CD4-positive, alpha-beta T cell (primary cell): ENCODE results near the gene COL23A1. TPM values are rescaled to one million over a fixed set of nuclear protein-coding genes. Genes with fewer than 3 reads are reported as not detected.

Experiments used
- ATAC-seq: fragments of 200-7000 bp; cut with Tn5 transposase; one replicate; pipeline ENCODE4 v1.10.0; 2022; ENCODE audit warnings: mild to moderate bottlenecking; ENCODE audit not compliant: poor library complexity
- CTCF ChIA-PET: fragments of 350-600 bp; sonication (Branson Sonifier 250); formaldehyde crosslinking; loops from one replicate; lab custom pipeline; 2021; ENCODE audit warnings: antibody characterized with exemption, inconsistent platforms; lab: Charles Lee
- POLR2A ChIA-PET: fragments of 350-600 bp; sonication (Branson Sonifier 250); formaldehyde crosslinking; loops from one replicate; lab custom pipeline; 2021; ENCODE audit warnings: antibody characterized with exemption, inconsistent platforms; lab: Charles Lee
- DNase-seq, 14 experiments: peaks; one replicate each; pipeline ENCODE4 v3.0.0-alpha.2; 2013 to 2020; ENCODE audit warnings: mixed read lengths in 2 of 14
- H3K27ac ChIP-seq, 2 donors: one replicate each; pipeline versions ENCODE4 v1.5.1 to v1.7.0; 2013; ENCODE audit warnings: low read length in 2 of 2, low read depth in 1 of 2, mild to moderate bottlenecking in 1 of 2
- H3K27me3 ChIP-seq, 2 experiments: 1 replicate in 1 of 2; 2 replicates in 1 of 2; pipeline versions ENCODE4 v1.6.1 to v1.7.0; 2013; ENCODE audit warnings: low read length in 2 of 2, control low read depth in 1 of 2, mild to moderate bottlenecking in 1 of 2, moderate library complexity in 1 of 2; ENCODE audit not compliant: insufficient read depth in 2 of 2, control insufficient read depth in 1 of 2
- H3K36me3 ChIP-seq: one replicate; pipeline ENCODE4 v1.6.1; 2013; ENCODE audit warnings: low read length, control low read depth; ENCODE audit not compliant: insufficient read depth
- H3K4me1 ChIP-seq: one replicate; pipeline ENCODE4 v1.6.1; 2013; ENCODE audit warnings: low read length, control low read depth; ENCODE audit not compliant: insufficient read depth
- H3K4me3 ChIP-seq: one replicate; pipeline ENCODE4 v1.5.1; 2013; ENCODE audit warnings: mild to moderate bottlenecking, low read length, moderate library complexity
- H3K9me3 ChIP-seq, 2 experiments: 1 replicate in 1 of 2; 2 replicates in 1 of 2; pipeline versions ENCODE4 v1.6.1 to v1.7.0; 2013; ENCODE audit warnings: low read length in 2 of 2, mild to moderate bottlenecking in 2 of 2, control low read depth in 1 of 2, moderate library complexity in 1 of 2; ENCODE audit not compliant: control insufficient read depth in 1 of 2, insufficient read depth in 1 of 2
- H3K27ac Mint-ChIP-seq: one replicate; pipeline ENCODE4 v1.8.0; 2020; ENCODE audit warnings: mixed read lengths
- H3K27me3 Mint-ChIP-seq: one replicate; pipeline ENCODE4 v1.8.0; 2021; ENCODE audit warnings: mixed read lengths
- H3K36me3 Mint-ChIP-seq: one replicate; pipeline ENCODE4 v1.8.0; 2021; ENCODE audit warnings: low read depth, mixed read lengths
- H3K4me1 Mint-ChIP-seq: one replicate; pipeline ENCODE4 v1.8.0; 2021; ENCODE audit warnings: low read depth, mixed read lengths
- H3K4me3 Mint-ChIP-seq: one replicate; pipeline ENCODE4 v1.8.0; 2020; ENCODE audit warnings: mild to moderate bottlenecking, mixed read lengths
- H3K9me3 Mint-ChIP-seq: one replicate; pipeline ENCODE4 v1.8.0; 2020; ENCODE audit warnings: mixed read lengths
- intact Hi-C, 2 experiments: fragments of 100-400 bp; cut with DNase I in 1 of 2; cut with micrococcal nuclease in 1 of 2; formaldehyde crosslinking; loops; one replicate each; pipeline versions ENCODE4 v1.15.1 to v1.9.0; 2023 to 2025; cut with DNase I, micrococcal nuclease
- total RNA-seq, 174 experiments: library from RNA in 2 of 174; stranded (reverse) in 2 of 174; gene quantifications; one replicate each; pipeline ENCODE4 v1.2.3 and lab custom pipeline; 2021 to 2026
- TF ChIP-seq, protein P1 (sequence below): fragments of 200-600 bp; IDR thresholded peaks from one replicate; pipeline ENCODE4 v1.8.0; 2022; ENCODE audit warnings: antibody characterized with exemption, mild to moderate bottlenecking

The COL23A1 gene
- total RNA-seq, 2 experiments from 2014 or later = not detected

DNA sequence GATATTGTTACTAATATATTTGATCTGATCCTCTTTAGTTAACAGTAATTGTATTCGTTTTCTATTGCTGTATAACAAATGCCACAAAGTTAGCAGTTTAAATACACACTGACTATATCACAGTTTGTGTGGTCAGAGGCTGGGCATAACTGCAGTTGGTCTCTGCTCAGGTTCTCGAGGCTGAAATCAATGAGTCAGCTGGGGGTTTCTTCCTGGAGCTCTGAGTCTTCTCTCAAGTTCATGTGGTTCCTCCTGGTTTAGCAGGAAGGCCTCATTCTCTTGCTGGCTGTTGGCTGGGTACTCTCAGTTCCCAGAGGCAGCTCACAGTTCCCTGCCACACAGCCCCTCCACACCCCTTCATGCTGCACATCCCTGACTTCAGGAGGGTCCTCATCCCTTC is 20.7 kb downstream of the COL23A1 start:
- H3K27me3 ChIP-seq = peaks cover 0 to 3% of the 10 kb centered on the region in 2 experiments
- H3K9me3 ChIP-seq = no peaks in the 10 kb centered on the region
- TF ChIP-seq, protein P1, sequence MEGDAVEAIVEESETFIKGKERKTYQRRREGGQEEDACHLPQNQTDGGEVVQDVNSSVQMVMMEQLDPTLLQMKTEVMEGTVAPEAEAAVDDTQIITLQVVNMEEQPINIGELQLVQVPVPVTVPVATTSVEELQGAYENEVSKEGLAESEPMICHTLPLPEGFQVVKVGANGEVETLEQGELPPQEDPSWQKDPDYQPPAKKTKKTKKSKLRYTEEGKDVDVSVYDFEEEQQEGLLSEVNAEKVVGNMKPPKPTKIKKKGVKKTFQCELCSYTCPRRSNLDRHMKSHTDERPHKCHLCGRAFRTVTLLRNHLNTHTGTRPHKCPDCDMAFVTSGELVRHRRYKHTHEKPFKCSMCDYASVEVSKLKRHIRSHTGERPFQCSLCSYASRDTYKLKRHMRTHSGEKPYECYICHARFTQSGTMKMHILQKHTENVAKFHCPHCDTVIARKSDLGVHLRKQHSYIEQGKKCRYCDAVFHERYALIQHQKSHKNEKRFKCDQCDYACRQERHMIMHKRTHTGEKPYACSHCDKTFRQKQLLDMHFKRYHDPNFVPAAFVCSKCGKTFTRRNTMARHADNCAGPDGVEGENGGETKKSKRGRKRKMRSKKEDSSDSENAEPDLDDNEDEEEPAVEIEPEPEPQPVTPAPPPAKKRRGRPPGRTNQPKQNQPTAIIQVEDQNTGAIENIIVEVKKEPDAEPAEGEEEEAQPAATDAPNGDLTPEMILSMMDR = no peak
- ATAC-seq = no peak
- no peak overlapping the region for H3K4me3 ChIP-seq
- H3K4me1 ChIP-seq = no peaks in the 10 kb centered on the region
- H3K36me3 ChIP-seq = no peaks in the 10 kb centered on the region
- ChIA-PET POLR2A (no interaction called here), CTCF (no interaction called here)
- Mint-ChIP-seq H3K4me3 (no peak overlapping the region), H3K9me3 (no peaks in the 10 kb centered on the region), H3K27ac (no peak overlapping the region), H3K4me1 (no peaks in the 10 kb centered on the region), H3K36me3 (no peaks in the 10 kb centered on the region), H3K27me3 (peaks cover 63% of the 10 kb centered on the region)
- intact Hi-C loops = no loop called here
- H3K27ac ChIP-seq = no peak overlapping the region
- DNase-seq = no peak

DNA sequence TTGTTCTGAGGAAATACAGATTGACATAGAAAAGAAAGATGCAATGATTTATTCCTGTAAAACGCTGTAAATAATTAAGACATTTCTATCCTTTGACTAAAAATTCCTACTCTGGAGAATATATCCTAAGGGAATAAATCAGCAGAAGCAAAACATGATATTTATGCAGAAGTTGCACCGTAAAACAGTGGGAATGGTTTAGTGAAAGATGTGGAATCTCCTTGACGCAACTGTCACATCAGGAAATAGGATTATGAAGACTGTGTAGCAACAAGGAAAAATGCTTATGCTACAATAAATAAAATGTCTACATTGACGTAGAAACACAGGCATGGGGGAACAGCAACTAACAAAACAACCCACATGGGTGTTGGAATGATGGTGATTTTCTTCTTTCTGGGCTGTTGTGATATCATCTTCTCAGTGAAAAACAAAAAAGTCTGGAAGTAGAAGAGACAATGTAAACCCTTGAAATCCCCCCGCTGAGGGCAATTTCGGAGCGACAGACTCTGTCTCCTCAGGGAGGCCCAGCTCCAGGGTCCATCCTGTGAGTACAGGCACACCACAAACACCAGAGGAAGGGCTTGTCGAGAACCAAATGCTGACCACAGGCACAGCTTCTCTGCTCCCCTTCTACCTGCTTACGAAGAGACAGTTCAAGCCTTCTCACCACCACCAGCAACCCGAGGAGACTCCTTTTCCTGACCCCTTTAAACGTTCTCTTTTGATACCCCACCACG is 25.2 kb downstream of the COL23A1 start:
- H3K4me1 Mint-ChIP-seq = no peaks in the 10 kb centered on the region

DNA sequence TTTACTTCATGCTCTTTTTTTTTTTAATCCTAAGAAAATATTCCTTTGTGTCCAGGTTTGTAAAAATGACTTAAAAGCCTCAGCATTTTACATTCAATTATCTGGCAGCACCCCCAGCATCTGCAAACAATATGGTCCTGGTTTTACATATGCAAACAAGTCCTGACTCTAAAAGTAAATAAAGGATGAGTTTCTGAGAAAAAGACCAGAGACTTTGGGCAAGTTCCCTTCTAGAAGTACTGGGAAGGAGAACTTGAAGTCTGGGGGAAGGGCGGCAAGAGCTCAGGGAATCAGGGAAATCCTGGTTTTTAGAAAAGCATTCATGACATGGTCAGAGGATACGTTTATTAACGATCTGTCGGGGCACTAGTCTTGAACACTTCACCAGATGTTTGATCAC is 25.8 kb downstream of the COL23A1 start:
- TF ChIP-seq, protein P1 = no peak
- Histone ChIP-seq H3K36me3 (no peaks in the 10 kb centered on the region), H3K4me1 (no peaks in the 10 kb centered on the region), H3K27me3 (peaks cover 2 to 3% of the 10 kb centered on the region in 2 experiments), H3K9me3 (peaks cover 0 to 15% of the 10 kb centered on the region in 2 experiments), H3K27ac (no peak overlapping the region), H3K4me3 (no peak overlapping the region)
- no peak overlapping the region for H3K27ac Mint-ChIP-seq
- intact Hi-C loops = no loop called here
- H3K4me3 Mint-ChIP-seq = no peak overlapping the region
- no peaks in the 10 kb centered on the region for H3K9me3 Mint-ChIP-seq
- POLR2A ChIA-PET = no interaction called here
- CTCF ChIA-PET = no interaction called here
- ATAC-seq = no peak
- no peaks in the 10 kb centered on the region for H3K4me1 Mint-ChIP-seq
- no peak for DNase-seq
- no peaks in the 10 kb centered on the region for H3K36me3 Mint-ChIP-seq
- H3K27me3 Mint-ChIP-seq = peaks cover 53% of the 10 kb centered on the region

More for the DNA sequence above, 25.2 kb downstream of the COL23A1 start:
- Mint-ChIP-seq H3K36me3 (no peaks in the 10 kb centered on the region), H3K27me3 (peaks cover 57% of the 10 kb centered on the region), H3K27ac (no peak overlapping the region), H3K4me3 (no peak overlapping the region), H3K9me3 (no peaks in the 10 kb centered on the region)
- no peak for DNase-seq
- no peak overlapping the region for H3K4me3 ChIP-seq
- ATAC-seq = no peak
- no peak overlapping the region for H3K27ac ChIP-seq
- peaks cover 2 to 3% of the 10 kb centered on the region in 2 experiments for H3K27me3 ChIP-seq
- peaks cover 0 to 15% of the 10 kb centered on the region in 2 experiments for H3K9me3 ChIP-seq
- intact Hi-C loops = no loop called here
- TF ChIP-seq, protein P1 = no peak
- H3K4me1 ChIP-seq = no peaks in the 10 kb centered on the region
- H3K36me3 ChIP-seq = no peaks in the 10 kb centered on the region
- POLR2A ChIA-PET = no interaction called here
- CTCF ChIA-PET = no interaction called here
